Cerebellar nuclear complex (tissue), 1 donor: ENCODE measurements around the gene TBC1D10B.

ENCODE experiments used
- DNase-seq, 2 experiments: peaks; one replicate each; lab custom pipeline; 2025; lab: John Stamatoyannopoulos, UW

Gene TBC1D10B

GRCh38 chr16:30374538-30374937 lies 4.2 kb upstream of the TBC1D10B start, which contains the start of gene MYL11:
MYL11 (plus strand) TSS chr16:30374802; CDS start chr16:30374858, 56 bp downstream.
- no peak for DNase-seq

GRCh38 chr16:30372725-30373124 lies 2.4 kb upstream of the TBC1D10B start:
- DNase-seq: no peak

GRCh38 chr16:30372038-30372712 lies 1.9 kb upstream of the TBC1D10B start:
- DNase-seq: no peak

GRCh38 chr16:30371248-30371816 lies 1.0 kb upstream of the TBC1D10B start:
- no peak for DNase-seq

DNA sequence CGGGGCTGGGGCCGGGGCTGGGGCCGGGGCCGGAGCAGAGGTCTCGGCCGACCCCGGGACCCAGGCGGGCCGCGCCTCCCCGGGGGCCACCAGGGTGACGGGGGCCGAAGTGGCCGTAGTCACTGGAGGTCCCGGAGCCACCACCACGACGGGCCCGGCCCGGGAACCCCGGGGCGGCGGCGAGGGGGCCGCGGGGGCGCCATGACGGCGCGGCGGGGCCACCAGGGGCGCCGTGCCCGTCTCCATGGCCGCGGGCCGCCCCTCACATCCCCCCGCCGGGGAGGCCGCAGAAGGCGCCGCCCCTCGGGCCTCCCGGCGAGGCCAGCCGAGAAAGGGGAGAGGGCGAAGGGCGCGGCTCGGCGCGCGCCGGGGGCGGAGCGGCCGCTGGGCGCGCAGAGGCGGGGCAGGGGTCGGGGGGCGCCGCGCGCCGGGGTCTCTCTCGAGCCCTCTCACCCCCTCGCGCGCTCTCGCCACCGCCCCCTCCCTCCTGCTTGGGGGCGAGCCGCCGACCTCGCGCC lies 297 bp downstream of the TBC1D10B start:
- DNase-seq: no peak

DNA sequence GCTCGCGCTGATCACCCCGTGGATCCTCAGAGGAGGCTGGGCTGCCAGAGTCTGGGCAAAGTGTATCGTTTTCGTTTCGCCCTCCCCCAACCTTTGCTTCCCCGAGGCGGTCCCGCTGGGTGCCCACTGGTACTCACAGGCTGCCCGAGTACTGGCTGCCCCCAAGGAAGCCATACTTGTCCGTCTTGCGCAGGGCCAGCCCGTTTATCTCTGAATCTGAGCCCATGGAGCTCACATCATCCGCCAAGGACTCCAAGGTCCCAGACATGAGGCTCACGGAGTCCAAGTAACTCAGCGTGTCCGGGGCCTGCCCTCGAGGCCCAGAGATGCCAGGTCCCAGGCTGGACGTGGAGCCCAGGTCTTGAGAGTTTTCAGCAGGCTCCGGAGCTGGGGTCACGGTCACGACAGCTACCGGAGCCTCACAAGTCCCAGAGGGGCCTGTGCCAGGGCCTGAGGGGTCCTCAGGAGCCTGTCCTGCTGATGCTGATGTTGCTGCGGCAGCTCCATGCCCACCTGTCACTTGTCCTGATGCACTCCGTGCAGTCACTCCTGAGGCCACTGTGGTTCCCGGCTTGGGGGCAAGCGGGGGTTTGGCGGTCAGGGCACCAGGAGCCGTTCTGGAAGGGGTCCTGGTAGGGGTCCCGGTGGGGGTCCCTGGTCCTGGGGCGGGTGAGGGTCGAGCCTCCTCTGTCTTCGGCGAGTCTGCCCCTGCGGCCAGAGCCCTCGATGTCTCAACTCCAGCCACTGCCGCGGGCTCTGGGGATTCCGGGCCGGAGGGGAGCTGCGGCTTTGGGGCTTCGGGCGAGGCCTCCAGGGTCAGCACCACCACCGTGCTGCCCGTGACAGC lies 980 bp downstream of the TBC1D10B start:
- no peak for DNase-seq

GRCh38 chr16:30368792-30369090 lies 1.6 kb downstream of the TBC1D10B start:
- no peak for DNase-seq

DNA sequence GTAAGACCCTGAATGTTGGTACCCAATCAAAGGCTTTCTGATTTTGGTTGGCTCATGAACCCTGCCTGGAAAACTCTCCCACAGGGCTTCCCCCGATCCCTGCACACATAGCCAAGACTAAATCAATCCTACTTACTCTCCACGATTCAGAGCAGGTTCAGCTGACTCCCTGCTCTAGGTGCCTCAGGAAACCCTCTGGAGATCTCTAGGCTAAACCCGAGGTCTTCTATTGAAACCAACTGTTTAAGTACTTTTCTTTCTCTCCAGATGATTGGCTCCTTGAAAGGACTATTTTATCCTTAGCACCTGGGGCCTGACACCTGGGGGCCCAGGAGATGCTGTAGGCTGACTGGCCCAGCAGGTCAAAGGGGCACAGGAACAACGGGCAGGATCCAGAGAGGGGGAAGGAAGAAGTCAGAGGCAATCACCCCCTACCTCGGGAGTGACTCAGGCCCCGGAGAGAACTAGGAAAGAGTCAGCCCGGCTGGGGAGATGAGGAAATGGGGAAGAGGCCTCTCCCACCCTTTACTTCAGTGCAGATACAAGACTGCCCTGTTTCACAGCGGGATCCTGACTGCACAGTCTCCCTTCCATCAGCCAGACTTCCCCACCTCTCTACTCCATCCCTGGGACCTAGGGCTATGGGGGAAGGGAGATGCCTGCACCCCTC lies 2.0 kb downstream of the TBC1D10B start:
- no peak for DNase-seq

GRCh38 chr16:30367349-30368009 lies 2.8 kb downstream of the TBC1D10B start:
- DNase-seq: no peak

GRCh38 chr16:30366511-30366910 lies 3.8 kb downstream of the TBC1D10B start:
- no peak for DNase-seq

- no peak for DNase-seq
Observed at GRCh38 chr16:30365200-30365599, 5.1 kb downstream of the TBC1D10B start.

GRCh38 chr16:30361180-30361579 lies 9.1 kb downstream of the TBC1D10B start:
- DNase-seq: no peak

DNA sequence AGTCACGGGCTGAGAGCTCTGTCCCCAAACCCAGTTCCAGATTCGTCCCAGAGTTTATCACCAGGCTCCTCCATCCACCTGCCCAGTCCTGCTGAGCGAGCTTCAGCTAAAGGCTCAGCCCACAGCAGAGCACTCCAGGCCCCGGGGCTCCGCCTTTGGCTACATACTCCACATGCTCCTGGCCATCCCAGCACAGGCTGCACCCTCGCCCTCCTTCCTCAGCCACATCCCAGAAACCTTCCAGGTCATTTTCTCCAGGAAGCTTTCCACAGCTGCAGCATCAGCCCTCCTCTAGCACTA lies 10.5 kb downstream of the TBC1D10B start:
- no peak for DNase-seq

DNA sequence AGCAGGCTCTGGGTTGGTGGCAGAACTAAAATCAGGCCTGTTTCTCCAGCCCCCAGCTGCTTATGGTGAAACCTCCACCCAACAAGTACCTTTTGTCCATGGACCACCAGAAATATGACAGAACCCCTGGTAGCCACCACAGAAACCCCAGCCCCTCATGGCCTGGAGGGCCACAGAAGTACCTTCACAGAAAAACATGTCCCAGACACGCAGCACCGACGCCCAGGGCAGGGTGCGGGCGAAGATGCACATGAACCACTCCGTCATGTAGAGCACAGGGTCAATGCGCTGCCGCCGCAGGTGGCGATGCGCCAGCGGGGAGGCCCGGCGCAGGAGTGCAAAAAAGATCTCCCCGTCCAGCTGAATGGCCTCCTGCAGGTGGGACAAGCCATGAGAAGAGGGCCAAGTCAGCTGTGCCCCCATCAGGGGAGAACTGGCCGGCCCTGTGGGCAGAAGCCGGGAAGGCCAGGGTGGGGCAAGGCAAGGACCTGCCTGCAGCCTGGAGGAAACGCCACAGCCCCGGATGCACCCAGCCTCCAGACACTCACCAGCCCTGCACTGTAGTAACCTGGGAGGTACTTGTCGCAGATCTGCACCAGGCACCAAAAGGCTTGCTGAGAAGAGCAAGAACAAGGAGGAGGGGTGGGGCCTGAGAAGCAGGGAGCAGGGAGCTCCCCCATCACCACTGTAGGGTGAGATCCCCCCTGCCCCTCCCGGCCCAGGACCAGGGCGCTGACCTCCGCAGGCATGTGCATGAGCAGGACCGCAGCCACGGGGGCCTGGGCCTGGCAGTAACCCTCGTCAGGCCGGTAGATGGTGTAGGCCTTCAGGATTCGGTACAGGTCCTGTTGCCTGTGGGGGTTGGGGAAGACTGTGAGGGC lies 11.1 kb downstream of the TBC1D10B start:
- no peak for DNase-seq

- DNase-seq: no peak
Observed at GRCh38 chr16:30358577-30358936, 11.7 kb downstream of the TBC1D10B start.

- DNase-seq: no peak
Observed at GRCh38 chr16:30357715-30358576, 12.3 kb downstream of the TBC1D10B start.

- DNase-seq: no peak
Observed at GRCh38 chr16:30357085-30357714, 13.1 kb downstream of the TBC1D10B start.

- no peak for DNase-seq
Observed at GRCh38 chr16:30356401-30357084, 13.8 kb downstream of the TBC1D10B start.

DNA sequence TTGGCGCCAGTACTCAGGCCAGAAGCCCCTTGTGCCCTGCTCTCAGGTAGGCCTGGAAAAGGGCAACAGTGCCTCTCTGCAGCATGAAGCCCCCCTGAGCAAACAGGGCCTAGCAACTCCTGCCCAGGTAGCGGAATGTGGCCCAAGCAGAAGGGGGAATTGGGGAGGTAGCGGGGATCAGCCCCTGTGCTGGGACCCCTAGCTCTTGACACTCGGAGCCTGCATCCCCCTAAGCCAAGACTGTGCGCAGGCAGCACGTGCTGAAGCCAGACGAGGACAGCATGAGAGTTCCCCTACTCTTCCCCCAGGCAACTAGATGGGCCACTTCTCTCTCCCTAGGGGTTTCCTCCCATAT lies 14.4 kb downstream of the TBC1D10B start:
- DNase-seq: no peak
